GM23248 (cell line): ENCODE measurements around the gene STK4.

ENCODE experiments used
- EZH2 ChIP-seq: fragments of 200-600 bp; sonication (generic); IDR thresholded peaks from 2 replicates; pipeline ENCODE4 v1.6.1; 2018; ENCODE audit warnings: antibody characterized with exemption, mild to moderate bottlenecking; ENCODE audit not compliant: insufficient read depth, poor library complexity, severe bottlenecking
- EZH2phosphoT487 ChIP-seq: fragments of 200-600 bp; sonication (generic); IDR thresholded peaks from 2 replicates; pipeline ENCODE4 v1.6.1; 2018; ENCODE audit warnings: antibody characterized with exemption, moderate library complexity, mild to moderate bottlenecking, low read depth; ENCODE audit not compliant: insufficient read depth

DNA sequence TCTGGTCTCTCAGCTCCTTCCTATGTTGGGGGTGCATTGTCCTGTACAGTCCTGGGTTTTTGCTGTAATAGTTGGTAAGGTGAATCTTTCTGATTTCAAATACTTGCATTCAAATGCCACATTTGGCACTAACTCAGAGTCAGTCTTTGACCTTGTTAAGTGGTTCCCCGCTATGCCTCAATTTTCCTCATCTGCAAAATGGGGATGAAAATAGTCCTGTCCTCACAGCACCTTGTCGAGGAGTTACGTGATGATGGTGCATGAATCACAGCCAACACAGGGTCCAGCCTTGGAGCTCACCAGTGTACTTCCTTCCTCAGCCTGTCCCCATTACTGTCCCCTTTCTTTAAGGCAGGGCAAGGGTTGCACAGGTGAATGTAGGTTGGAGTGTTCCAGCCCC lies 147.6 kb downstream of the STK4 start:
- TF ChIP-seq EZH2phosphoT487 (no peak), EZH2 (no peak)
